ENCODE measurements around the gene NOTUM.

Gene NOTUM

DNA sequence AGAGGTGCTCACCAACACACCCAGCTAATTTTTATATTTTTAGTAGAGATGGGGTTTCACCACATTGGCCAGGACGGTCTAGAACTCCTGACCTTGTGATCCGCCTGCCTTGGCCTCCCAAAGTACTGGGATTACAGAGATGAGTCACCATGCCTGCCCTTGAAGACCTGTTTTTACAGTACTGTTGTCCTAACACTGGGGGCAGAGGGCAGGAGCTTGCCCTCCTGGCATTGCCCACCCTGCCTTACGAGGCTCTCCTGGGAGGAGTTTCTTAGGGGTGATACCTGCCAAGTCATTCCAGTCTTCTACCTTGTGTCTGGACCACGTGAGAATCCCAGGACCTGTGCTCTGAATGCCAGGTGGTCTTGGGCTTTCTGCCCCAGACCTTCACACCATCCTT is 19.1 kb upstream of the NOTUM start:
- DNase-seq, result no peak
- intact Hi-C loops (cut with DNase I), result no loop called here

DNA sequence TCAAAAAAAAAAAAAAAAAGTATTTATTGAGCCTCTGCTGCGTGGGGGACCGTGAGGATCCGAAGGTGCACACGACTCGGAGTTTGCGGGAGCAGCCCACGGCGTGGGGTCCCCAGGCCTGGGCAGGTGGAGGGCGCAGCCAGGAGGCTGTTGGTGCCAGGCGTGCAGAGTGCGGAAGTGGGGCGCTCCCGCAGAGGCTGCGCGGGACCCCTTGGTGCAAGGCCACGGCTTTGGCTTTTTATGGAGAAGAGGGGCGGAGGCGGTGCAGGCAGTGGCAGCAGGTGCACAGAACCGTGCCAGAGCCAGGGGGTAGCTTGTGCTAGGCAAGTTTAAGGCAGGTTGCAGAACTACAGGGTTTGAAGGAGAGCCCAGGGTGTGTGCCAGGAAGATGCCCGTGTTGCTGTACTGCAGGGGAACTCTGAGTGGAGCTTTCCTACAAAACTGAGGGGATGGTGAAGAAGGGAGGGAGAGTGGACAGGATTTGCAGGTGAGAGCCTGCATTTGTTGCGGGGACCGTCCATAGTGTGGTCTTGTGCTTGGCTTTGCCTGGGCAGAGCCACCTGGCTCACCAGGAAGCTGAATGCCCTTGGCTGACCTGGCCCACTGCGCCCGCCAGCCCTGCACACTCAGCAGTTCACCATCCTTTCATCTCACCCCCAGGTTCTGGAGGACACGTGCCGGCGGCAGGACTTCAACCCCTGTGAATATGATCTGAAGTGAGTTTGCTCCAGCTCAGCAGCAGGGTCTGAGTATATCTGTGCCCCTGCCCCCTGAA is 17.7 kb upstream of the NOTUM start:
- DNase-seq, result peak in 1 of 10 donors; percentile 81
- intact Hi-C loops (cut with DNase I), result no loop called here

DNA sequence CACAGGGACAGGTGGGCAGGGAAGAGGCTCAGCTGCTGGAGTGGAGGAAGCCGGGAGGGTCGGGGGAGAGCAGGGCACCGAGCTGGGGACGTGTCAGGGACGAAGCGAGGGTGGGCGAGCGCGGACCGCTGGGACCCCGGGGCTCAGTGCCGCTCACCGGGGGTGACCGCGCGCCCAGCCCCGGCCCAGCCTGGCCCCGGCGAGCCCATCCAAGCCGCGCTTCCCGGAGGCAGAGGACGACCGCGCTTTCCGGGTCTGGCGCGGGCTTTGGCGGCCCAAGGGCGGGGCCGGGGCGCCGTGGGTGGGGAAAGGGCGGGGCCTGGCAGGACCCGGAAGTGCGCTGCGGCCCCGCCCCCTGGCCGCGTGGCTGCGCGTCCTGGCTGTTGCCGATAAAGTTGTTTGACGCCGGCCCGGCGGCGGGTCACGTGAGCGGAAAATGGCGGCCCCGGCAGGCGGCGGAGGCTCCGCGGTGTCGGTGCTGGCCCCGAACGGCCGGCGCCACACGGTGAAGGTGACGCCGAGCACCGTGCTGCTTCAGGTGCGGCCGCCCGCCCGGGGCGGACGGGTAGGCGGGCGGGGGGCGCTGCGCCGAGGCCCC is 16.3 kb upstream of the NOTUM start, which contains the start of gene ASPSCR1:
TSS of gene ASPSCR1 (plus strand) at position 419 of the 598 bp plus-strand sequence. CDS start at position 437, 18 bp downstream.
- intact Hi-C loops (cut with DNase I), result no loop called here
- peak; percentile 78 to 98 (median 88) for DNase-seq

DNA sequence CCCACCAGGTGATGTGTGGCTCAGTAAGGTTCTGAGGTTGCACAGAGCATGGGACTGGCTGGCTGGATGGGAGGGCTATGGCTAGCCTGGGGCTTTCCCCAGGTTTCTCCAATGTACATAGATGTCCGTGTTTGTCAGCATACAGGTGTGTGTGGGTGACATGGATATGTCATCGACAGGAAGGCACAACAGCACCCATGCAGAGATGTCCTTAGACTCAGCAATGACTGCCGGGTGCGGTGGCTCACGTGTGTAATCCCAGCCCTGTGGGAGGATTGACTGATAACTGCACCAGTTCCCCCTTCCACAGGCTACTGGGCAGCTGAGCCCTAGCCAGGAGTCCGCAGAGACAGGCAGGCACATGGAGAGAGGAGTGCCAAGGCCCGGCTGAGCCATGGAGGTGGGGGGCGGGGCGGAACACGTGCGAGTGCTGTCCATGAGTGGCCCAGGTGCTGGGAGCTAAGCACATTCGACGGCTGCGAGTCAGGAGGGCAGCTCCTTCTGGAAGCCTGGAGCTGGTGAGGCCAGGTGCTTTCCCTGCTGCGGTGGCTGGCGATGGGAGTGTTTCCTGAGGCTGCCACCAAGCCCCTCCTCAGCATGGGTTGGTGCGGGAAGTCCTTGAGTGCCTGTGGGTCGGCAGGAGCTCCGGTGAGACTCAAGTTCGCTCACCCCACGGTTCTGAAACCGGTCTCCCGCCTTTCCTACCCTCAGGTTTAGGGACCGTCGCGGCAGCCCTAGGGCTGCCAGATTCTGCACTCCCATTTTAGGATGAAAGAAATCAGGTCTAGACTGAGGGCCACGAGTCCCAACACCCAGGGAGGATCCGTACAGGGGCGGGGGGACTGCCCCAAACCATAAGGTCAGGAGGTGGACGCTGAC is 15.6 kb upstream of the NOTUM start:
- peak in 2 of 10 donors; percentile 77 to 82 for DNase-seq
- intact Hi-C loops (cut with DNase I), result no loop called here

DNA sequence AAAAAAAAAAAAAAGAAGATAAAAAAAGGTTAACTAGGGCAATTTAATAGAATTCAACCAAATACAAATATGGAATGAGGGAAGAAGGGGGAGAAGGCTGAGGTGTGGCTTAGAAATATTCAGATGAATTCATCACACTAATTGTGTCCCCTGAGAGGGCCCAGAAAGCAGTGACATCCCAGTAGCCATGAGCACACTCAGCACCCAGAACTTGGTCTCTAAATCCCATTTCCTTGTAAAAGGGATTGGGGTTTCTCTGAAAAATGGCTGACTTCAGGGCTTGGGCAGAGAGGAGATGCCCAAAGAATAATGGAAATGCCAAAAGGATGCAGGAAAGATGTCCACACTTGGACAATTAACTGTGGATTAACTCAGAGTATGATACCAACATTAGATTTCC is 12.4 kb upstream of the NOTUM start:
- DNase-seq, result no peak
- intact Hi-C loops (cut with DNase I), result no loop called here

DNA sequence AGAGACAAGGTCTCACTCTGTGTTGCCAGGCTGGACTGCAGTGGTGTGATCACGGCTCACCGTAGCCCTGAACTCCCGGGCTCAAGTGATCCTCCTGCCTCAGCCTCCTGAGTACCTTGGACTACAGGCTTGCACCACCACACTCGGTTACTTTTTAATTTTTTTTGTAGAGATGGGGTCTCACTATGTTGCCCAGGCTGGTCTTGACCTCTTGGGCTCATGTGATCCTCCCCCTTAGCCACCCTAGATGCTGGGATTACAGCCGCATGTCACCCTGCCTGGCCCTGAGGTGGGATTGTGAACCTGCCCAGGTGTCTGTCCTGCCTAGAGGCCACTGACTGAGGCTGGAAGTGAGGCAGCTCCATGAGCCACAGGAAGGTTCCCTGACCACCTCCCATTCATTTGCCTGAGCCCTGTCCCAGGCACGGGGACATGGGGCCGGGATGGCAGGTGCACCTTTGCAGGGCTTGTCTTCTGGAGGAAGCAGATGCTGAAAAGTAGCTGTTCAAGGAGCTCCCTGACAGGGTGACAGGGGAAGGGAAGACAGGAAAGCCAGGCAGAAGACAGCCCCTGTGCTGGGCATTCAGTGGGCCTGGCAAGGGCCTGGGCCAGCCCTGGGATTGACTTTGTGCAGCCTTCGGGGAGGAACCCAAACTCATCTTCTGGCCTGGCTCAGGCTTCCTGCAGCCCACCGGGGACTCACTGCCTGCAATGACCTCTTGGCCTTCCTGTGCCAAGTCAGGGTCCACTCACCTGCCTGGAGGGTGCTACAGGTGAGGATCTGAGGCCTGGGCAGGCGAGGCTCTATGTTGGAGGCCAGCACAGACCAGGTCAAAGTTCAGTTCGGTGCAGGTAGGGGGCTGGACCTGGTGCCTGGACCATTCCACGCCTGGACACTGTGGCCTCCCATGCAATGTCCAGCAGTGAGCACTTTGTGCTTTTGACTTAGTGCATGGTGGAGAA is 8.1 kb upstream of the NOTUM start:
- intact Hi-C loops (cut with DNase I), result no loop called here
- no peak for DNase-seq

DNA sequence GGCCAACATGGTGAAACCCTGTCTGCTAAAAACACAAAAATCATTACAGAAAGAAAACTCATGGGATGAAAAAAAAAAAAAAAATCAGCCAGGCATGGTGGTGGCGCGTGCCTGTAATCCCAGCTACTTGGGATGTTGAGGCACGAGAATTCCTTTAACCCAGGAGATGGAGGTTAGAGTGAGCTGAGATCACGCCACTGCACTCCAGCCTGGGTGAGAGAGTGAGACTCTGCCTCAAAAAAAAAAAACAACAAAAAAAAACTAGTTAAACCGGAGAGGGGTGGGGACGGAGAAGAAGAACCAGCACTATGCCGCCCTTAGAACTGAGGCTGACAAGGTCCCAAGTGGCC is 7.4 kb upstream of the NOTUM start:
- intact Hi-C loops (cut with DNase I), result no loop called here

DNA sequence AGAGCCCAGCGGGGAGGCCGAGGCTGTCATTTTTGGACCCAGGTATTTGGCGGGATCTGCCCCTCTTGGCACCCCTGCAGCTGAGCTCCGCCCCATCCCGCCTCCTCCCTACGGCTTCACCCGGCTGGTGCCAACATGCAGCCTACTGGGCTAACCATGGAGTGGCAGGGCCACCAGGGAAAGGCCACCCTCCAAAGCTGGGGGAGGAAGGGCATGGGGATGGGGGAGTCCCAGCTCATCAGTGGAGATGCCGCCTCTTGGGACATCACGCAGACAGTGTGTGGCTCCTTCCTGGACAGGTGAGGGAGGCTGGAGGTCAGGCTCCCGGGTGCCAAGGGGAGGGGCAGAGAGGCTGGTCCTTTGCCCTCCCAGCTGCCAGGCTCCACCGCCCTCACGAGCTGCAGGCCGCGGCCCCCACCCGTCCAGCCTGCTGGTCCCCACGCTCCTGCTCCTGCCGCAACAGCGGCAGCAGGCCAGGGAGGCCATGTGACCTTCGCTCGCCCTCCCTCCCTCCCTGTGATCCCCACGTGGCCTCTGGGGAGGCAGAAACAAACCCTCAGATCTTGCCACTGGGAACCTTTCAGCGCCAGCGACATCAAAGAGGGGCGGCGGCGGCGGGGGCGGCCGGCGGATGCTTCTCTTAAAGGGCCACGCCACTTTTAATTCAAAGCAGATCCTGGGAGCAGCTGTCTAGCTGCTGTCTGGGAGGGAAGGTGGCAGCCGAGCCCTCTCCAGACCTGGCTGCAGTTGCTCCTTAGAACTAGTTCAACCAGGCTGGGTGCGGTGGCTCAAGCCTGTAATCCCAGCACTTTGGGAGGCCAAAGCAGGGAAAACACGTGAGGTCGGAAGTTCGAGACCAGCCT is 6.8 kb upstream of the NOTUM start:
- DNase-seq, result peak; percentile 79 to 96 (median 84)
- intact Hi-C loops (cut with DNase I), result no loop called here

More for the DNA sequence above, 7.4 kb upstream of the NOTUM start:
- DNase-seq, result no peak

DNA sequence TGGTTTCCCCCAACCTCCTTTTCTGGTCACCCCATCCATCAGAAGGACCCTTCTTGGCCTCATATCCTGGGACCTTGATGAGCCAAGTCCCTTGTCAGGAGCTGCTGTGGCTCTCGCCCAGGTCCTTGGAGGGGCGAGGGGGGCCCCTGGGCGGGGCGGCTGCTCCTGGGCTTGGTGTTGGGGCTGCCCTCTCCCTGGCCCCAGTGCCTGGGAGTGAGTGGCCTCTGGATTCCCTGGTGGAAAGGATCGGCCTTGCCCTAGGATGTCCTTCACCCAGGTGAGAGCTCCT is 6.2 kb upstream of the NOTUM start:
- intact Hi-C loops (cut with DNase I), result no loop called here
- no peak for DNase-seq

DNA sequence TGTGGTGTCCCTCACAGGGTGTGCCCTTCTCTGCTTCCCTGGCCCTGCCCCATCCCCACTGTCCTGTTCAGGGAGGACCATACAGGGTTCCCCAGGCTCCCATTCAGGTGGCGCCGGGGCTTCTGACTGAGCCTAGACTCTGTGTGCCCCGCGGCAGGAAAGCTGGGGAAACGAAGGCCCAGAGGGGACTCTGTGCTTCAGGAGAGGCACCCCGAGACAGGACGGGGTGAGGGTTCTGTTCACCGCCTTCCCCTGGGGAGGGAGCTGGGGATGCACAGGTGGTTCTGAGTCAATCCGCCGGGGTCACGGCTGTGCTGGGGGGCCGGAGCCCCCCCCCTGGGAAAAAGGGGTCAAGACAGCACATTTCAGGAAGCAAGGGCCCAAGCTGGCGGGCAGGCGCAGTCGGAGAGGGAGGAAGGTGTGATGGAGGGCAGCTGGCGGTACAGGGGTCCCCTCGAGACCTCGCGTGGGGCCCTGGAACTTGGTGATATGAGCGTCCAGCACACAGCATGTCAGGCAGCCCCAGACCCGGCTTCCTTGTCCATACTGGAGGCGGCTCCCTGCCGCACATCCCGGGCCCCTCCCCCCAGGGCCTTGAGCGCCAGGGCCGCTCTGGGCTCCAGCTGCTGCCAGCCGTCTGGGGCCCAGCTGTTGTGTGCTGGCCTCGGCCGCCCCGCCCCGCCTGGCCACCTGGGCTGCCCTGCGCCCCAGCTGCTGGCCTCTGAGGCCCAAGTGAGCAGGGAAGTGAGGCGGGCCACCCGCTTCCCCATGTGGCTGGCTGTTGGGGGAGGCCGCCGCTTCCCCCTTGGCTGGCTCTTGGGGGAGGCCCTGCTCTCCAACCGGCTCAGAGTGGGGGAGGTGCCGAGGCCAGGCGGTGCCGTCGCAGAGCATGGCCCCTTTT is 5.6 kb upstream of the NOTUM start:
- peak in 3 of 10 donors; percentile 25 to 89 (median 46) for DNase-seq

DNA sequence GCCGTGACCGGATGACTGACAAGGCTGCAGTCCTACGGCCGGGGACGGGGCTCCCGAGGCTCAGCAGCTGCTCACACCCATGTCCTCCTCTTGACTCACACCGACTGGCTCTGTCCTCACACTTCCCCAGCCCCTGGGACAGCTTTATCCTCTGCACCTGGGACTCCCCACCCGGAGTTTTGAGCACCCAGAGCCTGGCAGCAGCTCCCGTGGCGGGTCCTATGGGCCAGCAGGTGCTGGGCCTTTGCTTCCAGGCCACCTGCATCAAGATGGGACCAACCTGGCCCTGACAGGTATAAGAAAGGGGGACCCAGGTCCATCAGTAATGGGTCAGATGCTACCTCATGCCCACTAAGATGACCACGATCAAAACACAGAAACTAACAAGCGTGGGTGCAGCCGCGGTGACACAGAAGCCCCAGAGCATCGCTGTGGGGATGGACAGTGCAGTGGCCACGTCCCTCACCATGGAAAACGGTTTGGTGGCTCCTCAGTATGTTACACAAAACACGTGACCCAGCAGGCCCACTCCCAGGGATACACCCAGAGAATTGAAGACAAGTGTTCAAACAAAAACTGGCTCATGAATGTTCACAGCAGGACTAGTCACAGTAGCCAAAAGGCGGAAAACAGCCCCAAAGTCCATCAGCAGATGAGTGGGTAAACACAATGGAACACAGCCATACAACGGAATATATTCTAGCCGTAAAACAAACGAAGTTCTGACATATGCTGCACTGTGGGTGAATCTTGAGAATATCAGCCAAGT is 3.3 kb upstream of the NOTUM start:
- no peak for DNase-seq
- intact Hi-C loops (cut with DNase I), result no loop called here

More for the DNA sequence above, 5.6 kb upstream of the NOTUM start:
- intact Hi-C loops (cut with DNase I), result no loop called here

DNA sequence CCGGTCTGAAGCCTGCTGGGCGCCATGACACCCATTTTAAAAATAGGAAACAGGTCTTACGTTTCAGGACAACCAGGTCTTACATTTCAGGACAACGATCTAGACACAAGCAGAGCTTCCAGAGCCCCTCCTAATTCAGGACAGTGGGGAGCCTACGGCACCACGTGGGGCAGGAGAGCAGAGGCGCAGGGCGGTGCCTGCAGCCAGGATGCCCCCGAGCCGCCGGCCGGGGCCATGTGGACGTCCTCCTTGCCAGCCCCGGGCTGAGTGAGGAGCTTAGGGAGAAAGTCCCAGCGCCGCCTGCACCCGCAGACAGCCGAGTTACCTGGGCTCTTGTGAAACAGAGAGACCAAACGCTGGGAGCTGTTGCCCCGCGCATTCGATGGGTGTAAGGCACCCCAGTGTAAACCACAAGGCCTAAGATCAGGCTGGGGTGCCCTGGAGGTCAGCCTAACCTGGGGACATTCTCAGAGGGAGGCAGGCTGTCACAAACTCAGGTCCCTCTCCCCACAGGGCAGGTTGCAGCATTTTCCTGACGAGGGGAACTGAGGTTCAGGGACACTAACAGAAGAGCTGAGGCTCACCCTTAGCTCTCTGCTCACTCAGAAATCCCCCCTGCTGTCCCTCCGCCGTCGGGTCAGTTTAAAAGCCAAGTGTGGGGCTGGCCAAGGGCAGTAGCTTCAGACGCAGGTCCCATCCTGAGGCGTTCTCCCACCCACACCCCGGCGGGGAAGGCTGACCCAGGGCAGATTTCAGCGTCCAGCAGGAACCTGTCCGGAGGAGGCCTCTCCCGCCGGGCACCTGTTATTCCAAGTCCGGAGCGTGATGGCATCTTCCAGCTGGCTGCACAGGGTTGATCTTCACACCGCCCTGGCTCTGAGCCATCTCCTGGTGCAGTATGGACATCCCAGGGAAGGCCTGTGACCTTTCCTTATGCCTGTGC is 1.8 kb upstream of the NOTUM start:
- DNase-seq, result no peak
- intact Hi-C loops (cut with DNase I), result no loop called here

DNA sequence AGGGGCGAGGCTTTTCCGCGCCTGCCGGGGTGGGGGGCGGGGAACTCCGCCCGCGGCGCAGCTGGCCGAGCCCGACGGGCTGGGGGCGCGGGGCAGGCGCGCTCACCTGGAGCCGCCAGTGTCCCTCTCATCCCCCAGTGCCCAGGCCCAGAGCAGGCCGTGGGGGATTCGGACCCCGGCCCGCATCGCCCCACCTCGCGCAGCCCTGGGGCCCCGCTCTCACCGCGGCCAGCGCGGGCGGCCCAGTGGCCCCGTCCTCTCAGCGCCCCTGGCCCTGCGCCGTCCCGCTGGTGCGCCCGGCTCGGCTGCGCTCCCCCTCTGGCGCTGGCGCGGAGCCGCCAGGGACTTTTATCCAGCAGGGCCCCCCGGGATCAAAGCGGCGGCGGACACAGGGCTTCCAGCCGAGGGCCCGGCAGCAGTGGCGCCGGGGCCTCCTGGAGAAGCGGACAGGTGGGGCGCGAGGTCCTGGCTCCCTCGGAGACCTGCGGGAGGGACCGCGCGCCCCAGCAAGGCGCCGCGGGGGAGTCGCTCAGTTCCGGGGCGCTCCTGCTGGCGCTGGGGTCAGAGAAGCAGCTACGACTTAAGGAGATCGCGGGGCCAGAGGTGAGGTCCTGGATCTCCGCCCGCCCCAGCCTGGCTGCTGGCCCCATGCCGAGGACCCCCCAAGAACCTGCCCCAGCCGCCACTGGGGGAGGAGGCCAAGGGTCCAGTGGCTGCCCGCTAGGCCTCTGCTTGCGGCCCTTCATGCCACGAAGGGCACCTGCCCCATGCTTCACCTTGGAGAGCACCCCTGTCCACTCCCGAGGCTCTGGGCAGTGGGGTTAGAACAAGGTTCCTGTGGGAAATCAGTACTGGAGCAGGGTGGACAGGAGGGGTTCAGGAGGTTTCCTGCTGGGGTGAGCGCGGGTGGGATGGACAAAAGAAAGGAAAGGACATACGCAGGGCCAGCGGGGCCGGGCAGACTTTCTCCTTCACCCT is 823 bp upstream of the NOTUM start:
- no peak for DNase-seq
- intact Hi-C loops (cut with DNase I), result no loop called here

DNA sequence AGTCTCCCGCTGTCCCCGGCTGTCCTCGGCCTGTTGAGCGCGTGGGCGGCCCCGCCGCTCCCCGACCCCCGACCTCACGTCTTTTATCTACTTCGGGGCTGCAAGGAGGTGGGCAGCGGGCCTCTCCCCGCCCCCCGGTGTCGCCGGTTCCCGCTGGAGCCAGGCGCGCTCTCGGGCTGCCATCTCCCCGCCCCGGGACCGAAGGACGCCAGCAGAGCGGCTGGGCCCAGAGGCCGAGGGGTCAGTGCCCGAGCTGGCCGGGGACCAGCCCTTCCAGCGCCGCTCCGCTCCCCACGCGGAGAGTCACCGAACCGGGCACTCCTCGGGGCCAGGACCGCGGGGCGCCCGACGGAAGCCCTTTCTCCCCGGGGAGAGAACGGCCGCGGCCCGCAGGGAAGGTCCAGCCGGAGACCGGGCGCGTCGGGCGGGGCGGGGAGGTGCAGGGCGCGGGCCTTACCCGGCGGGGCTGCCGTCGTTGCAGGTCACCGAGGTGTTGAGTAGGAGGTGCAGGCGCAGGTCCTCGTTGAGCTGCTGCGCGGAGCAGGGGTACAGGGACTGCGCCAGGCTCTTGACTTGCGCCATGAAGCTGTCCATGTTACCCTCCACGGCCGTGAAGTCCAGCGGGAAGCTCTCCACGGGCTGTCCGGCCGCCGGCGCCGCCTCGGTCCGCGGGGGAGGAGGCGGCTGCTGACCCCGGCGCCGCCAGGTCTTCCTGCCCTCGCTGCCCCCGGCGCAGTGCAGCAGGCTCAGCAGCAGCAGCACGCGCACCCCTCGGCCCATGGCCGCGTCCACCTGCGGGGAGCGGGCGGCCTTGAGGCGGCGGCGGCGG is 643 bp downstream of the NOTUM start:
- DNase-seq, result no peak
- intact Hi-C loops (cut with DNase I), result no loop called here

Data from posterior cingulate gyrus (tissue), 11 donors.